GM12875 (cell line): Measurements from ENCODE around the gene SAMD10.
"Not testable (repeated sequence)": the region's sequence is repeated elsewhere in the genome, so short reads cannot be mapped to it uniquely, and the experiment has no call there.

Source experiments
- H3K4me3 ChIP-seq: one replicate; pipeline ENCODE4 v1.5.1; 2011; ENCODE audit warnings: low read depth, low read length, control low read depth
- CTCF ChIP-seq: IDR thresholded peaks from 2 replicates; pipeline ENCODE4 v1.5.1; 2011; ENCODE audit warnings: low read depth, mild to moderate bottlenecking, control low read depth, inconsistent platforms, low read length, moderate library complexity, borderline replicate concordance; ENCODE audit not compliant: insufficient read depth

The SAMD10 gene

GRCh38 chr20:63972312-63973159 is 6.9 kb downstream of the SAMD10 start:
- TF ChIP-seq CTCF: no peak
- no peak overlapping the region for H3K4me3 ChIP-seq

- H3K4me3 ChIP-seq: not testable (repeated sequence)
Measured at GRCh38 chr20:63971960-63972311, 7.5 kb downstream of the SAMD10 start.

- H3K4me3 ChIP-seq: no peak overlapping the region
- no peak for TF ChIP-seq CTCF
Measured at GRCh38 chr20:63970714-63971431, 8.6 kb downstream of the SAMD10 start.

- TF ChIP-seq CTCF: no peak
- peak within 1 kb of the TSS; percentile 65 for H3K4me3 ChIP-seq
Measured at GRCh38 chr20:63969838-63970713, 9.4 kb downstream of the SAMD10 start, which contains the start of gene ZNF512B. Gene ZNF512B, minus strand, starts transcription at chr20:63969930. Its CDS starts 1,980 bp downstream, at chr20:63967950.

GRCh38 chr20:63968928-63969760 is 10.3 kb downstream of the SAMD10 start:
- TF ChIP-seq CTCF: no peak
- peak overlapping the region; percentile 65 for H3K4me3 ChIP-seq

DNA sequence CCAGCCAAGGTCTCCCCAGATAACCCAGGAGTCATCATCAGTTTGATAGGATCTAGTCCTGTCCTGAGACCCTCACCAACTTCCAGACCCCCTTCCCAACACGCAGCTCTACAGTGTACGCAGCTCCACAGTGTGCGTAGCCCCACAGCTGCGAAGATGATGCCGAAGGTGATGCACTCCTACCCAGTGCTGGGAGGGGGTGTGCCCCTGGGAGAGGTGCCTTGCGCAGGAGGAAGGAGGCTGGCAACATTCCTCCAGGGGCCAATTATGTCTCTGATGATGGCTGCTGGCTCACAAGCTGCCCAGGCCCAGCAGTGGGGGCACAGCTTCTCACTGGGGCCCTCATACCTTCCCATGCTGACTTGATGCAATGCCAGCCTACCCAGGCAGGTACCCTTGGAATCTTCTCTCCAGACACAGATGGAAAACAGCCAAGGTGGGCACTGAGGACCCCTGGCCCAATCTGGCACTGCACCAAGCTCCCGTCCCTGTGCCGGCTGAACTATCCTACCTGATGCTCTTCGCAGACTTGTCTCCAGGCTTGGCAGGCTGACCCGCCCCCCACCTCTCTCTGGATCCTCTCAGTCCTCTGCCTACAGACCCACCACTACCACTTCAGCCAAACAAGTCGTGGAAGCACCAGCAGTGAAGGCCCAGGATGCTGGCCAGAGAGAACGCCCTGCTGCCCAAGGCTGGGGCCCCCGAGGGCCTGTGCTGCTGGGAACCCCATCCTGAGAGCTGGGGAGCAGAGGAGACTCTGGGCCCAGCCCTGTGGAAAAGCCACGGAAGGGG is 11.1 kb downstream of the SAMD10 start:
- no peak for TF ChIP-seq CTCF
- H3K4me3 ChIP-seq: peak overlapping the region; percentile 65
